GM19238 (cell line): Measurements from ENCODE around the gene OR52E2.
"Not testable (repeated sequence)": the region's sequence is repeated elsewhere in the genome, so short reads cannot be mapped to it uniquely, and the experiment has no call there.

Experiments used
- DNase-seq: peaks from one replicate; pipeline ENCODE4 v3.0.0; 2011; ENCODE audit warnings: low spot score; ENCODE audit not compliant: insufficient read length

The OR52E2 gene

DNA sequence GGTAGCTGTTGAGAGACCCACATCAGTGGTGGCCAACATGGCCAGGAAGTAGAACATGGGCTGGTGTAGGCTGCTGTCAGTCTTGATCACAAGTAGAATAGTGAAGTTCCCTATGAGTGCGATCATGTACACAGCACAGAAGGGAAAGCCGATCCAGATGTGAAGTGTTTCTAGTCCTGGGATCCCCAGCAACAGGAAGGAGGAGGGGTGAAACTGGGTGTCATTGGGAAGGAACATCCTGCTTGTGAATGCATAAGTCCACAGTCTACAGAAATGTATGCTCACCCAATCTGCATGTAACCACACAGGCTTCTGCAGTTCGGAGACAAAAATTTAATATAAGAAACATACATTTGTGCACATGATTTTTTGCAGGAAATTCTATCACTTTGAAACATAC is at the start of gene OR52E2:
Gene OR52E2 (minus strand): TSS at position 237 of the 400 bp plus-strand sequence. CDS start 0 bp downstream, at position 237.
- DNase-seq: no peak

DNA sequence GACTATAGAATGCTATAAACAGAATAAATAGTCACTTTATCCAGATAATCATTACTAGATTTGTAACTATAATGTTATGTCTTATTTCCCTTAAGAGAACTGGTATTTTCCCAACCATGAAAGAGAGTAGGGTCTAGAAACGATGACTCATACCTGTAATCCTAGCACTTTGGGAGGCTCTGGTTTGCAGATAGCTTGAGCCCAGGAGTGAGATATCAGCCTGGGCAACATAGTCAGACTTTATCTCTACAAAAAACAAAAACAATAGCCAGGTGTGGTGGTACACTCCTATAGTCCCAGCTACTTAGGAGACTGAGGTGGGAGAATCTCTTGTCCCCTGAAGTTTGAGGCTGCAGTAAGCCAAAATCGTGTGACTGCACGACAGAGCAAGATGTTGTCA is 47.9 kb upstream of the OR52E2 start:
- DNase-seq: no peak

DNA sequence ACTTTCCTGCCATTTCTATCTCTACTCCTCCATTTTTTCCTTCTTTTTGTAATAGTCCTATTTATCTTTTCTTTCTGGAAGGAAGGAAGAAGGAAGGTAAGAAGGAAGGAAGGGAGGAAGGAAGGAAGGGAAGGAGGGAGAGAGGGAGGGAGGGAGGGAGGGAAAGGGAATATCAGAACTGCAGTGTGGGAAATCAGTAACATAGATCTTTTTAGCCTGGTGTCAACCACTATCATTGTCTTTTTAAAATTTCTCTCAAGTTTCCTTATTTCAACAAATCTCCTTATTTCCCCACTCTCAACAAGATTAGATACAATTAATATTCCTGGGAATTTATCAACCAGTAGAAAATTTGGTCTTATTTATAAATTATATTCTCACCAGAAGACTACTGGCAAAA is 43.6 kb upstream of the OR52E2 start:
- no peak for DNase-seq

DNA sequence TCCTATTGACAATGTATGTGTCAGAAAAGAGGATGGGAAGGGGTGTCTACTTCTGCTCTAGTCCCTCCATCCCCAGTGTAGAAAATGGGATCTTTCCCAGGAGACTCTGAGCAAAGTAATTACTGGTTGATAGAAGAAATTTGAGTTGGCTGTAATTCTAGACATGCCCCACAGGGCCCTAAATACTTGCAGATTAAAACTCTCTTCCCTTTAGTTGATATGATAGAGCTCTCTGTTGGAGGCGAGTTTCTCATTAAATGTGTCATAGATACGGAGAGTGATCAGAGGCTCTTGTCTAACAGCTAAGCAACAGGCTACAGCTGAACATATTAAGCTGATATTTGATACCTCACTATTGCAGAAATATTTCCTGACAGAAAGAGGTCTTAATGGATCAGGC is 42.8 kb upstream of the OR52E2 start:
- DNase-seq: no peak

DNA sequence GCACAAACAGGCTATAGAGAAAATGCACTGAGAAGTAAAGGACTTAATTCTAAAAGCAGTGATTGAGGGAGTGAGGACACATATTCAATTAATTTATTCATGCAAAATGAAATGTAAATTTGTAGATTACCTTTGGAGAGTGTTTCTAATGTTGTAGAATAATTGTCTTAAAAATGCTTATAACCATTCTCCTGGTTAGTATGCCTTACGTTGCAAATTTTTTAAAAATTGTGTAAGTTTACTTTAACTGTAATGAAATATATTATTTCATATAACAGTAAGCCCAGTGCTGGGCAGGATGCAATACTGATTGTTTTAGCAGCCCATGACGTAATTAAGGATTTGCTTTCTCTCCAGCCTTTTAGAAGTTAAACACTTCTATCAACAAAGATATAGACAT is 36.6 kb upstream of the OR52E2 start:
- DNase-seq: no peak

DNA sequence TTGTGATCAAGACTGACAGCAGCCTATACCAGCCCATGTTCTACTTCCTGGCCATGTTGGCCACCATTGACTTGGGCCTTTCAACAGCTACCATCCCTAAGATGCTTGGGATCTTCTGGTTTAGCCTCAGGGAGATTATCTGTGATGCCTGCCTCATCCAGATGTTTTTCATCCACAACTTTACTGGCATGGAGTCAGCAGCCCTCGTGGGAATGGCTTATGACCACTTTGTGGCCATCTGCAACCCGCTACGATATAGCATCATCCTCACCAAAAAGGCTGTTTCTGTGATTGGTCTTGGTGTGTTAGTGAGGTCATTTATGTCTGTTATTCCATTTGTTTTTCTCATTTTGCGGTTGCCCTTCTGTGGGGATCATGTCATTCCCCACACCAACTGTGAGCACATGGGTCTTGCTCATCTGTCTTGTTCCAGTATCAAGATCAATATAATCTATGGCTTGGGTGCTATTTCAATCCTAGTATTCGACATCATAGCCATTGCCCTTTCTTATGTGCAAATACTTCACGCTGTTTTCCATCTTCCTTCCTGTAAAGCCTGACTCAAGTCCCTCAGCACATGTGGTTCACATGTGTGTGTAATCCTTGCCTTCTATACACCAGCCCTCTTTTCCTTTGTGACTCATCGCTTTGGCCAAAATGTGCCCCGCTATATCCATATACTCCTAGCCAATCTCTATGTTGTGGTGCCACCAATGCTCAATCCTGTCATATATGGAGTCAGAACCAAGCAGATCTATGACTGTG is 33.6 kb upstream of the OR52E2 start:
- DNase-seq: no peak

DNA sequence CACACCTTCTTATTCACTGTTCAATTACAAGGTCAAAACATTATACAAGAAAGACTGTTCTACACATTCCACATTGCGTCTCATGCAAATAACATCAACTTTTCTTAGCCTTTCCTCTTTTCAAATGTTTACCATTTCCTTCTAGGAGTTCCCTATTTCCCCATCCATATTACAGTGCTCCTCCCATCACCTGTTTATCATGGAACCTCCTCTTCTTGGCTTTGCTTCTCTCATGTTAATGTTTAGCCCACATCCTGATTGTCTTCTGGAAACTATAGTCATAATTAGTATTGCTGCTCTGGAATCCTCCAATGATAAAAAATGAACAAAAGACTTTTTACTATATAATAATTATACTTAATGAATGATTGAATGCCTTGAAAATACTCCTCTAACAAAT is 31.2 kb upstream of the OR52E2 start:
- no peak for DNase-seq

DNA sequence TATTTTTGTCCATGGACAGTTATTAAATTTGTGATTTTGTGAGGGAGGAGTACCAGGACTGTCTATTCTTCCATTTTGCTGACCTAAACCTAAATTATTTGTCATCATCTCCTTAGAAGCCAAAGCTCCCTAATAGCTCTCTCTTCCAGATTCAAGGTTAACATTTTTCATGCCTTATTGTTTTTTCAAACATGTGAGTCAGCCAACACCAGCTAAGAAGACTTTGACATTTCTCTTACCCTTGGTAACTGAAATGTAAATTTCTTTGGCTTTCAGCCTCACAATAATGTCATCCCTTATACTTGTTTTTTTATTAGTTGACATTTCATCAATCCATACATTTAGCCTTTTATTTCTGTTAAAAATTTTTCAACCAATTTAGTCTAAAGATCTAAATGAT is 29.1 kb upstream of the OR52E2 start:
- no peak for DNase-seq

DNA sequence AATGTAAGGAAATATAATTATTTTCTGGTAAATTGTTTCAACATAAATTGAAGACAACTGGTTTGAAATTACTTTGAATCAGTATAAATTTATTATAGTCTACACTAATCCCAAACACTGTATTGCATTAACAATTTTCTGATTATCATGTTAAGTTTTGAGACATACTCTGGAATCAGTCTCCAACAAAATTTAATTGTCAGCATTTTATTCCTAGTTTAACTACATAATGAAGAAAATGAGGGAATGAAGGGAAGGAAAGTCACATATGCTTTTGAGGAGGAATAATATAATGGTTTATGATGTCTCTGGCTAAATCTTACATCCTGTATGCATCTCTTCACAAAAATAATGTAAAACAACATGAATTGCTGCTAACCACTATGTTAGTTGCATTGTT is 24.2 kb upstream of the OR52E2 start:
- no peak for DNase-seq

DNA sequence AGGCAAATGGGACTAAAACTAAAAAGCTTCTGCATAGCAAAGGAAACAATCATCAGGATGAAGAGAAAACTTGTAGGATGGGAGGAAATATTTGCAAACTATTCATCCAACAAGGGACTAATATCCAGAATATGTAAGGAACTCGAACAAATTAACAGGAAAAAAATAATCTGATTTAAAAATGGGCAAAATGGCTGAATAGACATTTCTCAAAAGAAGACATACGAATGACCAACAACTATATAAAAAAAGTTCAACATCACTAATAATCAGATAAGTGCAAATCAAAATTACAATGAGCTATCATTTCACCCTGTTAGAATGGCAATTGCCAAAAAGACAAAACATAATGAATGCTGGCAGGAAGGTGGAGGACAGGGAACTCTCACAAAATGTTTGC is 22.0 kb upstream of the OR52E2 start:
- no peak for DNase-seq

DNA sequence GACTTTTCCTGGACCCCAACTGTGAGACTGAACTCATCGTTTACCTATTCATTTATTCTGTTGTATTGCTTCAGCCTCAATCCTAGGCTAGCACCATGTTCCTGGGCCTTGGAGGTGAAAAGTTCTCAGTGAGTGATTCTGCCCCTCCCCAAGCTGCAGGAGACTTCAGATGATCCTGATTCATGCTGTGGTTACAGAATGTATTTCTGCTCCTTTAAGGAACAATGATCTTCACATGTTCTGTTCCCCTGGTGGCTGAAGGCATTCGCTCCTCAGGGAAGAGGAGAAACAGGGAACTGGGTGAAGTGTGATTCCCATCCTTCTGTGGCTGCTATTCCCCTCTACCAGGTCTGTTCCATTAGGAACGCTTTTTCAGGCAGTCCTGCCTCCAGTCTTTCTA is 12.4 kb upstream of the OR52E2 start:
- no peak for DNase-seq

DNA sequence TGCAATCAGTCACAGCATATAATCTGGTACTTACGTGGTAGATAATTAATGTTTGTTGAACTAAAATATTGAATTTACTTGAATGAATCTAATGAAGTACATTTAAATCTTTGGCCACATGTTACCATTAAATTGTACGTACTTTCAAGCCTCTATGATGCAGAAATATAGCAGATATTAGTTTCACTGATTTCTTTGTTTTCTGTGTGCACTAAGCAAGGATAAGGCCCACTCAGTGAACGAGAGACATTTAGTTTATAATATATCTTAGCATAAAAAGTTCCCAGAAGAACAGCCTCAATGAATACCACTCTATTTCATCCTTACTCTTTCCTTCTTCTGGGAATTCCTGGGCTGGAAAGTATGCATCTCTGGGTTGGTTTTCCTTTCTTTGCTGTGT is 9.8 kb upstream of the OR52E2 start, which contains the start of gene OR52E1:
Gene OR52E1 (plus strand): TSS at position 301 of the 400 bp plus-strand sequence.
- DNase-seq: no peak

DNA sequence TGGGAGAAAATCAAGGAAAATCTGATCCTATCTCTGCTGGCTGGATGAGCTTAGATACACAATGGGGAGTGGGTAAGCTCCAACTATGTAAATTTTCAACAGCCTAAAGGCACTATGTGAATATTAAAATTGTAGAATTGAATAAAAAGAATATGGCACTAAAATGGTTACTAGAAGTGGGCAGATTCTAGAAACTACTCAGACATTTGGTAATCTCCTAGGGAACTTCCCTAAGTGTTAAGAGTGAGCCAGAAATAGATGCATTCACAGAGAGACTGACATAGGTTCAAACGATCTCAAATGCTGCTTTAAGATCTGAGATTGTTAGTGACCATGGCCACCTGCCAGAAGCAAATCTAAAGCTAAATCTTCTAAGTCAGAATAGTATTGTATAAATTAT is 5.6 kb upstream of the OR52E2 start:
- DNase-seq: no peak

DNA sequence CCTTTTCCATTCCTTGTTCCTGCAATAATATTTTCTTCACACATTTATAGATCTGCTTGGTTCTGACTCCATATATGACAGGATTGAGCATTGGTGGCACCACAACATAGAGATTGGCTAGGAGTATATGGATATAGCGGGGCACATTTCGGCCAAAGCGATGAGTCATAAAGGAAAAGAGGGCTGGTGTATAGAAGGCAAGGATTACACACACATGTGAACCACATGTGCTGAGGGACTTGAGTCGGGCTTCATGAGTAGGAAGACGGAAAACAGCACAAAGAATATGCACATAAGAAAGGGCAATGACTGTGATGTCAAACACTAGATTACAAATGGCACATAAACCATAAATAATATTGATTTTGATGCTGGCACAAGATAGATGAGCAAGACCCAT is 748 bp downstream of the OR52E2 start:
- not testable (repeated sequence) for DNase-seq

DNA sequence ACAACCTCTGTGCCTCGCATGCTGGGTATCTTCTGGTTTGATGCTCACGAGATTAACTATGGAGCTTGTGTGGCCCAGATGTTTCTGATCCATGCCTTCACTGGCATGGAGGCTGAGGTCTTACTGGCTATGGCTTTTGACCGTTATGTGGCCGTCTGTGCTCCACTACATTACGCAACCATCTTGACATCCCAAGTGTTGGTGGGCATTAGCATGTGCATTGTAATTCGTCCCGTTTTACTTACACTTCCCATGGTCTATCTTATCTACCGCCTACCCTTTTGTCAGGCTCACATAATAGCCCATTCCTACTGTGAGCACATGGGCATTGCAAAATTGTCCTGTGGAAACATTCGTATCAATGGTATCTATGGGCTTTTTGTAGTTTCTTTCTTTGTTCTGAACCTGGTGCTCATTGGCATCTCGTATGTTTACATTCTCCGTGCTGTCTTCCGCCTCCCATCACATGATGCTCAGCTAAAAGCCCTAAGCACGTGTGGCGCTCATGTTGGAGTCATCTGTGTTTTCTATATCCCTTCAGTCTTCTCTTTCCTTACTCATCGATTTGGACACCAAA is 12.6 kb downstream of the OR52E2 start:
- no peak for DNase-seq

DNA sequence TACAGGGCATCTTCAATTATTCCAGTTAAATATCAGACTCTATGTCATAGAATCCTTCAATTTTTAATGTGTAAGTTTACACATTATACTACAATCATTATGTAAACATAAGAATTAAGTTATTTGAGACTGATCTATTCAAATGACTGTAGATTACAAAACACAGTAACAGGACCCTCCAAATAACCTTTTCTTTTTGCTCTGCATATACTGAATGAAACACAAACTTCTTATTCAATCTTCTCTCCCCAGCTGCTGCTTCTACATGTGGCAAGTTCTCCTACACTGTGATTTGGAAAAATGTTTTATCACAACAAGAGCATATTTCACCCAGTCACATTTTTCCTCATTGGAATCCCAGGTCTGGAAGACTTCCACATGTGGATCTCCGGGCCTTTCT is 13.2 kb downstream of the OR52E2 start, which contains the start of gene OR52J3:
Gene OR52J3 (plus strand): TSS at position 301 of the 400 bp plus-strand sequence. CDS start 0 bp downstream, at position 301.
- DNase-seq: no peak

DNA sequence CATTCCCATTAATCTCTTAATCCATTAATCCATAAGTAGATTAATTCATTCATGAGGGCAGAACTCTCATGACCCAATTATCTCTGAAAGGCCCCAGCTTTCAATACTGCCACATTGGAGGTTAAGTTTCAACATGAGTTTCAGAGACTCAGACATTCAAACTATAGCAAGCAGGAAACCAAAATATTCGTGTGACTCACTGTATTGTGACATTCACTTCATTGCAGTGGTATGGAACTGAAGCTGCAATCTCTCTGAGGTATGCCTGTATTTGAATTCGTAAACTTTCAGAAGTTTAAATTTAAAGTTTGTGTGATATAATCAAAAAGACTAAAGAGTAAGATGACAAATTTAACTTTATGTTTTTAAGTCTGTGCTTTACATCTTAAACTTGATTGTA is 16.0 kb downstream of the OR52E2 start:
- no peak for DNase-seq

DNA sequence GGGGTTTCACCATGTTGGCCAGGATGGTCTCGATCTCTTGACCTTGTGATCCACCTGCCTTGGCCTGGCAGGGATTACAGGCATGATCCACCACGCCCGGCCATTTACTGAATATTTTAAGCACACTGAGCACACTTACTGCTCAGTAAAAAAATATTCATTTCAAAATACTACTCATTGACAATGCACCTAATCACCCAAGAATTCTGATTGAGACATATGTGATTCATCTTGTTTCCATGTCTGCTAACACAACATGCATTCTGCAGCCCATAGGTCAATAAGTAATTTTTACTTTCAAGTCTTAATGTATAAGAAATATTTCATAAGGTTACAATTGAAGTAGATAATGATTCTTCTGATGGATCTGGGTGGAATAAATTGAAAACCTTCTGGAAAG is 17.3 kb downstream of the OR52E2 start:
- DNase-seq: no peak

DNA sequence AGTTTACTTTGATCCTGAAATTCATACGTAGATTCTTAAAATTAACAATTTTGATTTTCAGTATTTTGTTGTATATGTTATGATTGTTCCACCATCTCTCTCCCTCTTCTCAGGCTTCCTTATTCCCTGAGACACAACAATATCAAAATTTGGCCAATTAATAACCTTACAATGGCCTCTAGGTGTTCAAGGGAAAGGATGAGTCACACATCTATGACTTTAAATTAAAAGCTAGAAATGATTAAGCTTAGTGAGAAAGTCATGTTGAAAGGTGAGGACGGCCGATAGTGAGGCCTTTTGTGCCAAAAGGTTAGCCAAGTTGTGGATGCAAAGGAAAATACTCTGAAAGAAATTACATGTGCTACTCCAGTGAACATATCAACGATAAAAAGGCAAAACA is 18.6 kb downstream of the OR52E2 start:
- no peak for DNase-seq

DNA sequence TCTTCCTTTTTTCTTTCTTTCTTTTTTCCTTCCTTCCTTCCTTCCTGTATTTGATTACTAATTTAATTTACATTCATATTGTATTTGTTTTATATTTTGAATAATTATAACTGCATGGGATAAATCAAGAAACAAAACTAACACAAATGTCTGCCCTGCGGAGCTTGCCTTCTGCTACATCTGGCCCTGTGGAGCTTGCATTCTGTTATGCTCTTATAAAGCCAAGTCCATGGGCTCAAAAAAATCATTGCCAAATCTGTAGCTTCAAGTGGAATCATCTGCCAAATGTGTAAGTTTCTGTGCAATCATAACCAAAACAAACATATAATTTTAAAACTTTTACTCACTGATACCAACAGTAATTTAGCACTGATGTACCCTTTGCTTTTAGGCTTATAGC is 21.1 kb downstream of the OR52E2 start:
- no peak for DNase-seq

DNA sequence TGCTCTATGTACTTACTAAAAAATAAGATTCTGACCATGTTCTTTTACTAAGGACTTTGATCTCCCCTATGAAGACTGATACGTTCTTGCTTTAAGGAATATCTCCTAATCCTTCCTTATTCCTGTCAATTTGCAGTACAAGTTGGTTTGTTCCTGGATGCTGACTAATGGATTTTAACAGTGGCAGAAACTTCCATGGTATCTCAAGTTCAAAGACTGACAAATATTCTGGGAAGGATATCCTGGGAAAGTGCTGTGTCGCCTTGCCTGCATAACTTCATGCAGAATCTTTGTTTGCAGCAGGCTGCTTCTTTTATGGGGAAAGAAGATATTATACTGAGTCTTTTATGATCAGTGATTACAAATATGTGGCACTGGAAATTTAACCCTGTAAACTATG is 21.5 kb downstream of the OR52E2 start:
- DNase-seq: no peak

DNA sequence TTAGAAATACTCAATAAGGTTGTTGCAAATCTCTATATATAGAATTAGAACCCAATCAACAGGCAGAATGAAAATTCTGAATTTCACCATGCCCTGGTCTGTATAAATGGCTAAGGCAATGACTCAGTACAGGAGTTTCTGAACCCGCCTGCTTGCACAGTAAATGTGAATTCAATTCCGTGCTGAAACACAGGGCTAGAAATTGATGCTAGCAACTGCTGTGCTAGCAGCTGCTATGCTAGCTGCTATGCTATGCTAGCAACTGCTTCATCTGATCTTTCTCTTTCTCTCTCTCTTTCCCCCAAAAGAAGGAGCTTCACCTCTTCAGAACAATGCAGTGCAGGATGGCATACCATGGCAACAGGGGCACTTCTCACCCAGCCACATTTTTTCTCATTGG is 22.8 kb downstream of the OR52E2 start:
- no peak for DNase-seq

DNA sequence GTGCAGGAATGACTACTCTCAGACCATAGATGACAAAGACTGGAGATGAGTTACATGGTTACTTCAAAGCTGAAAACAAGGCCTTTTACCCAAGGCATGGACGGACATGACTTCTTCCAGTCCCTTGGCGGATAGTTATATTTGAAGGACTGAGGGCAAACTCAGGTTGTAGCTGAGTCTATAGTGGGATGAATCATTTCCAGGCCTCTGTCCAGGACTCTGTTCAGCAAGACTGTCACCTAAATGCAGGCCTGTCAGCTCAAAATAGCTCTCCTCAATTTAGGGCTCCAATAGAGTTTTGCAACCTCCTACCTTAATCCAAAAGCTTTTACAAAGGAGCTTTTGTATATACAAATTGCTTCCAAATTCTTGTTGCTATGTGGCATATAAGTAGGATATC is 37.4 kb downstream of the OR52E2 start:
- DNase-seq: no peak
